K562 (cell line): ENCODE data around the gene C6orf62. TPM values are rescaled to one million over a fixed set of nuclear protein-coding genes. Genes with fewer than 3 reads are reported as not detected.
A peak's percentile ranks its signal among the peaks of the same experiment; 100 is the strongest.

Experiments
- ARNT ChIP-seq, 2 experiments: fragments of 450-650 bp; IDR thresholded peaks; 2 replicates each; pipeline ENCODE4 v1.6.1; 2016; ENCODE audit warnings: mild to moderate bottlenecking in 1 of 2
- CHD4 ChIP-seq: fragments of 200-600 bp; sonication (generic); IDR thresholded peaks from 3 replicates; pipeline ENCODE4 v1.6.1; 2012; ENCODE audit warnings: low read depth, mild to moderate bottlenecking, mixed read lengths, low read length, inconsistent platforms; ENCODE audit not compliant: insufficient read depth, insufficient replicate concordance, poor library complexity, severe bottlenecking
- CREM ChIP-seq: IDR thresholded peaks from 2 replicates; pipeline ENCODE4 v1.6.1; 2014; ENCODE audit warnings: antibody characterized with exemption, low read depth
- EZH2 ChIP-seq: IDR thresholded peaks from 2 replicates; pipeline ENCODE4 v1.6.1; 2012; ENCODE audit warnings: low read depth, mild to moderate bottlenecking, inconsistent platforms, low read length, borderline replicate concordance
- FOXA3 ChIP-seq, 2 experiments: fragments of 450-650 bp in 1 of 2; sonication (generic) in 1 of 2; formaldehyde crosslinking; IDR thresholded peaks in 1 of 2; conservative IDR thresholded peaks in 1 of 2; 2 replicates each; pipeline versions ENCODE4 v1.4.0 to v1.8.0; 2020 to 2022; ENCODE audit warnings: mild to moderate bottlenecking in 2 of 2, missing genetic modification reagents in 1 of 2
- HLTF ChIP-seq: fragments of 450-650 bp; IDR thresholded peaks from 2 replicates; pipeline ENCODE4 v1.6.1; 2016
- HMG20B ChIP-seq: fragments of 250-450 bp; sonication (Bioruptor Pico); IDR thresholded peaks from 2 replicates; pipeline ENCODE4 v1.5.0; 2021; ENCODE audit warnings: mild to moderate bottlenecking
- IFI16 ChIP-seq: fragments of 250-450 bp; sonication (Bioruptor Pico); IDR thresholded peaks from 2 replicates; pipeline ENCODE4 v2.1.2; 2022; ENCODE audit warnings: mild to moderate bottlenecking, inconsistent platforms
- IRF9 ChIP-seq: fragments of 450-650 bp; IDR thresholded peaks from 2 replicates; pipeline ENCODE4 v1.6.1; 2016; ENCODE audit warnings: missing biosample characterization, missing genetic modification characterization
- KDM5B ChIP-seq: fragments of 200-600 bp; sonication (generic); IDR thresholded peaks from 2 replicates; pipeline ENCODE4 v1.6.1; 2012; ENCODE audit warnings: low read depth, mild to moderate bottlenecking, moderate library complexity, low read length, control low read depth, inconsistent platforms; ENCODE audit not compliant: insufficient replicate concordance
- MCM2 ChIP-seq: fragments of 450-650 bp; IDR thresholded peaks from 2 replicates; pipeline ENCODE4 v1.6.1; 2017; ENCODE audit warnings: low read depth, mild to moderate bottlenecking
- MEIS2 ChIP-seq: fragments of 450-650 bp; IDR thresholded peaks from 2 replicates; pipeline ENCODE4 v1.6.1; 2014; ENCODE audit warnings: mild to moderate bottlenecking; ENCODE audit not compliant: partially characterized antibody
- MLLT1 ChIP-seq, 2 experiments: fragments of 450-650 bp; IDR thresholded peaks; 2 replicates each; pipeline ENCODE4 v1.6.1; 2016
- NEUROD1 ChIP-seq: fragments of 150-350 bp; IDR thresholded peaks from 2 replicates; pipeline ENCODE4 v1.6.1; 2014; ENCODE audit warnings: borderline replicate concordance, low read length, low read depth; ENCODE audit not compliant: partially characterized antibody
- PTBP1 ChIP-seq: fragments of 200-400 bp; formaldehyde crosslinking; IDR thresholded peaks from 2 replicates; pipeline ENCODE4 v1.6.1; 2017; ENCODE audit warnings: low read depth, low read length
- RBM15 ChIP-seq: fragments of 200-400 bp; formaldehyde crosslinking; IDR thresholded peaks from 2 replicates; pipeline ENCODE4 v1.6.1; 2018; ENCODE audit warnings: mild to moderate bottlenecking, low read length, moderate library complexity; ENCODE audit not compliant: insufficient read depth
- SMARCA5 ChIP-seq: fragments of 450-650 bp; IDR thresholded peaks from 2 replicates; pipeline ENCODE4 v1.6.1; 2016
- SP1 ChIP-seq: sonication (generic); formaldehyde crosslinking; IDR thresholded peaks from 2 replicates; pipeline ENCODE4 v1.8.1; 2022; ENCODE audit warnings: mild to moderate bottlenecking, missing genetic modification reagents
- ZEB2 ChIP-seq: fragments of 450-650 bp; IDR thresholded peaks from 2 replicates; pipeline ENCODE4 v1.6.1; 2016
- ZNF239 ChIP-seq: fragments of 250-450 bp; sonication (Bioruptor Pico); IDR thresholded peaks from 2 replicates; pipeline ENCODE4 v1.4.0; 2020; ENCODE audit warnings: mild to moderate bottlenecking
- ZNF311 ChIP-seq: fragments of 250-450 bp; sonication (Bioruptor Pico); IDR thresholded peaks from 2 replicates; pipeline ENCODE4 v1.4.0; 2020; ENCODE audit warnings: mild to moderate bottlenecking, moderate library complexity
- ZNF398 ChIP-seq: fragments of 250-450 bp; sonication (Bioruptor Pico); IDR thresholded peaks from 2 replicates; pipeline ENCODE4 v1.8.0; 2021; ENCODE audit warnings: moderate library complexity, mild to moderate bottlenecking, inconsistent platforms
- polyA plus RNA-seq, 8 experiments: library from polyadenylated mRNA; depleted of rRNA in 4 of 8; stranded (reverse) in 5 of 8; unstranded in 3 of 8; fragments of >200 nt; fragmentation: Nextera tagmentation in 2 of 8; fragmentation: Illumina TruSeq in 1 of 8; extraction: Ambion mirVana in 2 of 8; extraction: Trizol in 1 of 8; gene quantifications; 2 replicates each; pipeline versions ENCODE4 v1.2.1 to v1.2.3, GENCODE V29; 2011 to 2014; ENCODE audit warnings: inconsistent platforms in 1 of 8, missing spikeins in 1 of 8
- total RNA-seq, 7 experiments: library from RNA; depleted of rRNA in 6 of 7; stranded (reverse); fragments of >200 nt in 6 of 7; fragmentation: Illumina TruSeq in 2 of 7; extraction: Trizol in 2 of 7; gene quantifications; 2 replicates each; pipeline versions ENCODE4 v1.2.1 to v1.2.3, GENCODE V29; 2011 to 2021; ENCODE audit warnings: low replicate concordance in 1 of 7

Gene C6orf62
- total and polyA plus RNA-seq, 9 of the 15 experiments (the other 6 are each of a cell fraction or from before 2014, with no cell fraction given): 48.5 to 579 (median 111) TPM

- no peak for TF ChIP-seq CHD4
- no peak for TF ChIP-seq EZH2
- no peak for TF ChIP-seq HMG20B (CRISPR knock-in tag)
- TF ChIP-seq IRF9 (tag): no peak
- TF ChIP-seq IFI16 (CRISPR knock-in tag): 0 out of 2 replicates have a peak, but pooled peaks have one; percentile 63
- TF ChIP-seq ZNF239: peak; percentile 49; the same call in 1 of the 2 replicates
- TF ChIP-seq SP1 (CRISPR knock-in tag): no peak; the same call in none of the 2 replicates
- no peak for TF ChIP-seq HLTF
- TF ChIP-seq ZNF398: no peak
- TF ChIP-seq ZNF311 (CRISPR knock-in tag): peak; percentile 75
- peak; percentile 97 for TF ChIP-seq KDM5B
- no peak for TF ChIP-seq MEIS2
- no peak for TF ChIP-seq SMARCA5
- TF ChIP-seq ARNT (IDR thresholded peaks at IDR 0.05): peak in 1 of 2 experiments; percentile 67; a peak in 1 of 4 replicates
- peak in 1 of 2 experiments; percentile 92; a peak in 2 of 4 replicates for TF ChIP-seq MLLT1 (IDR thresholded peaks at IDR 0.05)
- no peak for TF ChIP-seq CREM
- TF ChIP-seq NEUROD1: peak; percentile 64
- TF ChIP-seq PTBP1: no peak
- no peak for TF ChIP-seq MCM2
- no peak for TF ChIP-seq RBM15
- TF ChIP-seq FOXA3 (CRISPR knock-in tag; conservative IDR thresholded peaks at IDR 0.05 in 1 of 2, IDR thresholded peaks at IDR 0.05 in 1 of 2): peak in 1 of 2 experiments; percentile 93; a peak in 2 of 4 replicates
- no peak for TF ChIP-seq ZEB2
Measured at GRCh38 chr6:24721461-24722215, 2.7 kb upstream of the C6orf62 start (continued).
